Measurements from ENCODE around the gene CSAD. TPM values are rescaled to one million over a fixed set of nuclear protein-coding genes. Genes with fewer than 3 reads are reported as not detected.

Gene CSAD
- total RNA-seq, 4 donors from 2014 or later = 29.1 to 142 (median 39.2) TPM

DNA sequence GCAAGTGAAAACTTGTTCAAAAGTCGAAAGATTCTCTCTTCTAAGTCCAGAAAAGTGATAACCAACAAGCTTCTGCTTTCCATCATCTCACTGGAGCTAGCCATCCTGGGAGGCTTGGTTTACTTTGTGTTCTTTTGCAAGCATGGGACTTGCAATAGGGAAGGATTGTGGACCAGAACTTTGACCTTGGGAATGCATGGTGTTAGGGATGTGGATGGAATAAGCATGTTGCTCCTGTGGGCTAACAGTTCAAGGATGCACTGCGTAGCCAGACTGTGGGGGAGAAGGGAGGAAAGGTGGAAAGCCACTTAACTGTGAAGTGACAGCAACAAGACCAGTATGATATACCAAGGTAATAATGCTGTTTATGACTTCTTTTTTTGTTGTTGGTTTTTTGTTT, 48.9 kb downstream of the CSAD start:
- TF ChIP-seq CTCF (IDR thresholded peaks at IDR 0.05) (no peak), POLR2AphosphoS5 (IDR thresholded peaks at IDR 0.05) (no peak), EP300 (IDR thresholded peaks at IDR 0.05; ENCODE audit: low read depth) (no peak), POLR2A (IDR thresholded peaks at IDR 0.05) (no peak)
- 74 to 91% methylated on average over 2 of the region's 2 CpGs for WGBS, 2 donors (ENCODE audit: low coverage in 1 of 2)
- in situ Hi-C loops (cut with MboI; ENCODE audit: low pct_ligation_motif_present in 1 of 4, low pct_unique_long_range_greater_than_20kb in 1 of 4, low sequenced_read_pairs in 3 of 4) = no loop called here
- Histone ChIP-seq H3K36me3 (no peaks in the 10 kb centered on the region), H3K9me3 (peaks cover 0 to 4% of the 10 kb centered on the region in 2 donors), H3K4me1 (no peaks in the 10 kb centered on the region), H3K4me3 (no peak overlapping the region), H3K27me3 (no peaks in the 10 kb centered on the region), H3K27ac (no peak overlapping the region)
- intact Hi-C loops (cut with DNase I; ENCODE audit: low total_unique reads) = no loop called here
- no peak for DNase-seq

- 76 to 81% methylated on average over 5 to 10 of the region's 10 CpGs for whole genome bisulfite sequencing, 2 donors (ENCODE audit: low coverage in 1 of 2)
- Histone ChIP-seq H3K36me3 (no peaks in the 10 kb centered on the region), H3K27me3 (no peaks in the 10 kb centered on the region), H3K4me1 (no peaks in the 10 kb centered on the region), H3K4me3 (no peak overlapping the region), H3K9me3 (no peaks in the 10 kb centered on the region), H3K27ac (no peak overlapping the region)
- in situ Hi-C loops (cut with MboI; ENCODE audit: low pct_ligation_motif_present in 1 of 4, low pct_unique_long_range_greater_than_20kb in 1 of 4, low sequenced_read_pairs in 3 of 4) (no loop called here), intact Hi-C loops (cut with DNase I; ENCODE audit: low total_unique reads) (no loop called here)
- TF ChIP-seq EP300 (IDR thresholded peaks at IDR 0.05; ENCODE audit: low read depth) (no peak), POLR2A (IDR thresholded peaks at IDR 0.05) (no peak), CTCF (IDR thresholded peaks at IDR 0.05) (no peak), POLR2AphosphoS5 (IDR thresholded peaks at IDR 0.05) (no peak)
- DNase-seq = no peak
These were observed 51.8 kb downstream of the CSAD start for GRCh38 chr12:53128780-53129569.

- no peak overlapping the region for H3K27ac ChIP-seq
- no peak overlapping the region for H3K4me3 ChIP-seq
- no peak for DNase-seq
- H3K9me3 ChIP-seq = no peaks in the 10 kb centered on the region
- intact Hi-C loops (cut with DNase I; ENCODE audit: low total_unique reads) (no loop called here), in situ Hi-C loops (cut with MboI; ENCODE audit: low pct_ligation_motif_present in 1 of 4, low pct_unique_long_range_greater_than_20kb in 1 of 4, low sequenced_read_pairs in 3 of 4) (no loop called here)
- H3K36me3 ChIP-seq = no peaks in the 10 kb centered on the region
- no peaks in the 10 kb centered on the region for H3K4me1 ChIP-seq
- H3K27me3 ChIP-seq = no peaks in the 10 kb centered on the region
- 60 to 75% methylated on average over 1 of the region's 1 CpG for WGBS, 2 donors (ENCODE audit: low coverage in 1 of 2)
- TF ChIP-seq POLR2AphosphoS5 (IDR thresholded peaks at IDR 0.05) (no peak), POLR2A (IDR thresholded peaks at IDR 0.05) (no peak), EP300 (IDR thresholded peaks at IDR 0.05; ENCODE audit: low read depth) (no peak), CTCF (IDR thresholded peaks at IDR 0.05) (no peak)
These were observed 53.6 kb downstream of the CSAD start for GRCh38 chr12:53127169-53127568.

DNA sequence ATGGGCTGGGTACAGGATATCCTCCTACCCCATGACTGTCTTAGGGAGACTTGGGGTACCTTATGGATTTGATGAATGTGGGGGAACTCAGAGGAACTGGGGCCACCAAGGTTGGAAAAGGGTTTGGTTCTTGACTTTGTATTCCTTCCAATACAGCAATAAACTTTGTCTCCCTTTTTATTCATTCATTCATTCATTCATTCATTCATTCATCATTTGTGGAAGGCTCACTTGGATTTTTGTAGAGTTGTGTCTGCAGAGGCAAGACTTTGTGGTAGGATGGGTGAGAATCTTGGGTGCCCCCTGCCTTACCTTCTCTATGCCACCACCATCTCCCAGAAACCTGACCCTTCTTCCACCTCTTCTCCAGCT, 56.4 kb downstream of the CSAD start:
- TF ChIP-seq CTCF (IDR thresholded peaks at IDR 0.05) (no peak), POLR2A (IDR thresholded peaks at IDR 0.05) (no peak), POLR2AphosphoS5 (IDR thresholded peaks at IDR 0.05) (no peak), EP300 (IDR thresholded peaks at IDR 0.05; ENCODE audit: low read depth) (no peak)
- no peak for DNase-seq
- Histone ChIP-seq H3K4me1 (no peaks in the 10 kb centered on the region), H3K27me3 (no peaks in the 10 kb centered on the region), H3K27ac (no peak overlapping the region), H3K9me3 (no peaks in the 10 kb centered on the region), H3K36me3 (no peaks in the 10 kb centered on the region), H3K4me3 (no peak overlapping the region)
- intact Hi-C loops (cut with DNase I; ENCODE audit: low total_unique reads) = no loop called here
- in situ Hi-C loops (cut with MboI; ENCODE audit: low pct_ligation_motif_present in 1 of 4, low pct_unique_long_range_greater_than_20kb in 1 of 4, low sequenced_read_pairs in 3 of 4) = no loop called here
